Vagina (tissue), 2 donors: ENCODE data around the gene MRPL34.

Experiments used
- POLR2A ChIP-seq, 2 donors: fragments of 450-650 bp; IDR thresholded peaks; one replicate each; pipeline ENCODE4 v1.6.1; 2017; ENCODE audit warnings: antibody characterized with exemption in 2 of 2, mild to moderate bottlenecking in 2 of 2, moderate library complexity in 2 of 2
- TF ChIP-seq, protein P1 (sequence below), 3 experiments: fragments of 450-650 bp in 2 of 3; fragments of 200-600 bp in 1 of 3; sonication (generic) in 1 of 3; IDR thresholded peaks; one replicate each; pipeline ENCODE4 v1.5.1; 2017 to 2019; ENCODE audit warnings: antibody characterized with exemption in 3 of 3, mild to moderate bottlenecking in 2 of 3, moderate library complexity in 2 of 3

DNA sequence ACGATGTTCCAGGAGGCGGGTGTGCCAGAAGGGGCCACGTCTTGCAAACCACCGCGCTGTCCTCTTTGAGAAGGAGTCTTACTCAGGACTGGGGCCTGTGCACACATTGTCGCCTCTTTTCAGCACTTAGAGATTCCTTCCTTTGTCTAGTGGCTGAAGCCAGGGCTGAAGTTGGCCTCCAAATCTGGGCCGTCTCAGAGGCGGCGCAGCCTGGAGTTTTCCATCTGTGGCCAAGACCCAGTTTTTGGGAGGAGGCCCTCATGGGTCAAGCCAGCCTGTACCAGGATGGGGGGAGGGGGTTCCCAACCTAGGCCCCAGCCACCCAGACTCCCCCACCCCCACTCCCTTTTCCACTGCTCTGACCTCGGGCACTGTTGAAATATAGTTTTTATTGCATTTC, 17.2 kb downstream of the MRPL34 start:
- TF ChIP-seq, protein P1, sequence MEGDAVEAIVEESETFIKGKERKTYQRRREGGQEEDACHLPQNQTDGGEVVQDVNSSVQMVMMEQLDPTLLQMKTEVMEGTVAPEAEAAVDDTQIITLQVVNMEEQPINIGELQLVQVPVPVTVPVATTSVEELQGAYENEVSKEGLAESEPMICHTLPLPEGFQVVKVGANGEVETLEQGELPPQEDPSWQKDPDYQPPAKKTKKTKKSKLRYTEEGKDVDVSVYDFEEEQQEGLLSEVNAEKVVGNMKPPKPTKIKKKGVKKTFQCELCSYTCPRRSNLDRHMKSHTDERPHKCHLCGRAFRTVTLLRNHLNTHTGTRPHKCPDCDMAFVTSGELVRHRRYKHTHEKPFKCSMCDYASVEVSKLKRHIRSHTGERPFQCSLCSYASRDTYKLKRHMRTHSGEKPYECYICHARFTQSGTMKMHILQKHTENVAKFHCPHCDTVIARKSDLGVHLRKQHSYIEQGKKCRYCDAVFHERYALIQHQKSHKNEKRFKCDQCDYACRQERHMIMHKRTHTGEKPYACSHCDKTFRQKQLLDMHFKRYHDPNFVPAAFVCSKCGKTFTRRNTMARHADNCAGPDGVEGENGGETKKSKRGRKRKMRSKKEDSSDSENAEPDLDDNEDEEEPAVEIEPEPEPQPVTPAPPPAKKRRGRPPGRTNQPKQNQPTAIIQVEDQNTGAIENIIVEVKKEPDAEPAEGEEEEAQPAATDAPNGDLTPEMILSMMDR (IDR thresholded peaks at IDR 0.05): no peak
- TF ChIP-seq POLR2A (IDR thresholded peaks at IDR 0.05): no peak
